Osteoblast (primary cell): ENCODE data around the gene CHRND. TPM values are rescaled to one million over a fixed set of nuclear protein-coding genes. Genes with fewer than 3 reads are reported as not detected.
A peak's percentile ranks its signal among the peaks of the same experiment; 100 is the strongest.

Source experiments
- DNase-seq: peaks from one replicate; pipeline ENCODE4 v3.0.0; 2011; ENCODE audit warnings: low spot score, mixed read lengths; ENCODE audit not compliant: insufficient read length; ENCODE audit errors: missing footprints
- H2AFZ ChIP-seq: 2 replicates; pipeline ENCODE4 v1.6.0; 2011; ENCODE audit warnings: mild to moderate bottlenecking, low read length
- H3K27ac ChIP-seq: 2 replicates; pipeline ENCODE4 v1.5.1; 2011; ENCODE audit warnings: mild to moderate bottlenecking, low read depth, low read length, moderate library complexity
- H3K27me3 ChIP-seq: 2 replicates; pipeline ENCODE4 v1.6.0; 2012; ENCODE audit warnings: mild to moderate bottlenecking, control low read depth, inconsistent platforms, low read length, moderate library complexity; ENCODE audit not compliant: insufficient read depth
- H3K36me3 ChIP-seq: 2 replicates; pipeline ENCODE4 v1.5.1; 2011; ENCODE audit warnings: mild to moderate bottlenecking, low read length, control low read depth, moderate library complexity; ENCODE audit not compliant: insufficient read depth
- H3K4me1 ChIP-seq: 2 replicates; pipeline ENCODE4 v1.5.1; 2011; ENCODE audit warnings: mild to moderate bottlenecking, low read length, control low read depth, moderate library complexity; ENCODE audit not compliant: insufficient read depth
- H3K4me2 ChIP-seq: 2 replicates; pipeline ENCODE4 v1.6.0; 2011; ENCODE audit warnings: mild to moderate bottlenecking, low read length; ENCODE audit not compliant: insufficient read depth
- H3K4me3 ChIP-seq: fragments of 200-600 bp; sonication (generic); 3 replicates; pipeline ENCODE4 v1.5.1; 2012; ENCODE audit warnings: mild to moderate bottlenecking, low read length, inconsistent platforms; ENCODE audit not compliant: insufficient read depth
- H3K79me2 ChIP-seq: 2 replicates; pipeline ENCODE4 v1.6.0; 2012; ENCODE audit warnings: mild to moderate bottlenecking, low read length, control low read depth, inconsistent platforms; ENCODE audit not compliant: insufficient read depth
- H3K9me3 ChIP-seq: 2 replicates; pipeline ENCODE4 v1.5.1; 2011; ENCODE audit warnings: low read depth, low read length, control low read depth
- H4K20me1 ChIP-seq: 2 replicates; pipeline ENCODE4 v1.6.0; 2012; ENCODE audit warnings: mild to moderate bottlenecking, low read length, control low read depth; ENCODE audit not compliant: insufficient read depth
- CTCF ChIP-seq: IDR thresholded peaks from 2 replicates; pipeline ENCODE4 v1.5.1; 2011; ENCODE audit warnings: mild to moderate bottlenecking, low read depth, low read length, moderate library complexity; ENCODE audit errors: extremely low read depth
- total RNA-seq: library from RNA; depleted of rRNA; stranded (reverse); fragments of >200 nt; gene quantifications from 2 replicates; pipeline ENCODE4 v1.2.3, GENCODE V29; 2012

CHRND gene
- total RNA-seq, 1 donor: not detected

- no peaks in the 10 kb centered on the region for H3K9me3 ChIP-seq
- H3K4me3 ChIP-seq: no peak overlapping the region
- DNase-seq: peak; percentile 75
- no peak overlapping the region for H3K4me2 ChIP-seq
- TF ChIP-seq CTCF: no peak
- no peaks in the 10 kb centered on the region for H3K79me2 ChIP-seq
- H3K27me3 ChIP-seq: peaks cover 42% of the 10 kb centered on the region
- no peak overlapping the region for H3K27ac ChIP-seq
- H4K20me1 ChIP-seq: peaks cover 4% of the 10 kb centered on the region
- no peaks in the 10 kb centered on the region for H3K36me3 ChIP-seq
- no peak overlapping the region for H2AFZ ChIP-seq
- no peaks in the 10 kb centered on the region for H3K4me1 ChIP-seq
These were observed 41.2 kb upstream of the CHRND start for GRCh38 chr2:232484628-232485347.

GRCh38 chr2:232485348-232485756, 40.6 kb upstream of the CHRND start:
- peaks cover 4% of the 10 kb centered on the region for H4K20me1 ChIP-seq
- no peak overlapping the region for H2AFZ ChIP-seq
- no peak overlapping the region for H3K27ac ChIP-seq
- peaks cover 42% of the 10 kb centered on the region for H3K27me3 ChIP-seq
- DNase-seq: peak; percentile 81
- no peaks in the 10 kb centered on the region for H3K9me3 ChIP-seq
- TF ChIP-seq CTCF: no peak
- no peak overlapping the region for H3K4me2 ChIP-seq
- H3K36me3 ChIP-seq: no peaks in the 10 kb centered on the region
- no peaks in the 10 kb centered on the region for H3K4me1 ChIP-seq
- H3K4me3 ChIP-seq: no peak overlapping the region
- no peaks in the 10 kb centered on the region for H3K79me2 ChIP-seq

GRCh38 chr2:232485757-232486557, 40.0 kb upstream of the CHRND start:
- H3K4me2 ChIP-seq: no peak overlapping the region
- H4K20me1 ChIP-seq: peaks cover 4% of the 10 kb centered on the region
- DNase-seq: peak; percentile 77
- no peaks in the 10 kb centered on the region for H3K9me3 ChIP-seq
- no peaks in the 10 kb centered on the region for H3K79me2 ChIP-seq
- no peak for TF ChIP-seq CTCF
- no peaks in the 10 kb centered on the region for H3K36me3 ChIP-seq
- H3K27ac ChIP-seq: no peak overlapping the region
- H3K27me3 ChIP-seq: peaks cover 42% of the 10 kb centered on the region
- no peaks in the 10 kb centered on the region for H3K4me1 ChIP-seq
- no peak overlapping the region for H2AFZ ChIP-seq
- H3K4me3 ChIP-seq: no peak overlapping the region
